Measurements from ENCODE around the gene LPO. TPM values are rescaled to one million over a fixed set of nuclear protein-coding genes. Genes with fewer than 3 reads are reported as not detected.

The LPO gene
- total RNA-seq, 1 experiment from 2014 or later, result 0.20 TPM

GRCh38 chr17:58224315-58224714 lies 14.1 kb upstream of the LPO start:
- CTCF ChIA-PET, result interaction anchor here (1.7 to 1.8 kb wide), 2 partner anchors 9 to 25 kb away, joined by 3 to 6 read pairs; no protein-coding TSS in a partner anchor
- Mint-ChIP-seq H3K4me1 (peaks cover 17% of the 10 kb centered on the region), H3K27me3 (ENCODE audit: low read depth) (peaks cover 68% of the 10 kb centered on the region), H3K36me3 (no peaks in the 10 kb centered on the region), H3K27ac (no peak overlapping the region), H3K9me3 (no peaks in the 10 kb centered on the region), H3K4me3 (no peak overlapping the region)
- TF ChIP-seq, protein P1, sequence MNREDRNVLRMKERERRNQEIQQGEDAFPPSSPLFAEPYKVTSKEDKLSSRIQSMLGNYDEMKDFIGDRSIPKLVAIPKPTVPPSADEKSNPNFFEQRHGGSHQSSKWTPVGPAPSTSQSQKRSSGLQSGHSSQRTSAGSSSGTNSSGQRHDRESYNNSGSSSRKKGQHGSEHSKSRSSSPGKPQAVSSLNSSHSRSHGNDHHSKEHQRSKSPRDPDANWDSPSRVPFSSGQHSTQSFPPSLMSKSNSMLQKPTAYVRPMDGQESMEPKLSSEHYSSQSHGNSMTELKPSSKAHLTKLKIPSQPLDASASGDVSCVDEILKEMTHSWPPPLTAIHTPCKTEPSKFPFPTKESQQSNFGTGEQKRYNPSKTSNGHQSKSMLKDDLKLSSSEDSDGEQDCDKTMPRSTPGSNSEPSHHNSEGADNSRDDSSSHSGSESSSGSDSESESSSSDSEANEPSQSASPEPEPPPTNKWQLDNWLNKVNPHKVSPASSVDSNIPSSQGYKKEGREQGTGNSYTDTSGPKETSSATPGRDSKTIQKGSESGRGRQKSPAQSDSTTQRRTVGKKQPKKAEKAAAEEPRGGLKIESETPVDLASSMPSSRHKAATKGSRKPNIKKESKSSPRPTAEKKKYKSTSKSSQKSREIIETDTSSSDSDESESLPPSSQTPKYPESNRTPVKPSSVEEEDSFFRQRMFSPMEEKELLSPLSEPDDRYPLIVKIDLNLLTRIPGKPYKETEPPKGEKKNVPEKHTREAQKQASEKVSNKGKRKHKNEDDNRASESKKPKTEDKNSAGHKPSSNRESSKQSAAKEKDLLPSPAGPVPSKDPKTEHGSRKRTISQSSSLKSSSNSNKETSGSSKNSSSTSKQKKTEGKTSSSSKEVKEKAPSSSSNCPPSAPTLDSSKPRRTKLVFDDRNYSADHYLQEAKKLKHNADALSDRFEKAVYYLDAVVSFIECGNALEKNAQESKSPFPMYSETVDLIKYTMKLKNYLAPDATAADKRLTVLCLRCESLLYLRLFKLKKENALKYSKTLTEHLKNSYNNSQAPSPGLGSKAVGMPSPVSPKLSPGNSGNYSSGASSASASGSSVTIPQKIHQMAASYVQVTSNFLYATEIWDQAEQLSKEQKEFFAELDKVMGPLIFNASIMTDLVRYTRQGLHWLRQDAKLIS (CRISPR knock-in tag; IDR thresholded peaks at IDR 0.05; ENCODE audit: borderline replicate concordance), result no peak
- TF ChIP-seq, protein P2, sequence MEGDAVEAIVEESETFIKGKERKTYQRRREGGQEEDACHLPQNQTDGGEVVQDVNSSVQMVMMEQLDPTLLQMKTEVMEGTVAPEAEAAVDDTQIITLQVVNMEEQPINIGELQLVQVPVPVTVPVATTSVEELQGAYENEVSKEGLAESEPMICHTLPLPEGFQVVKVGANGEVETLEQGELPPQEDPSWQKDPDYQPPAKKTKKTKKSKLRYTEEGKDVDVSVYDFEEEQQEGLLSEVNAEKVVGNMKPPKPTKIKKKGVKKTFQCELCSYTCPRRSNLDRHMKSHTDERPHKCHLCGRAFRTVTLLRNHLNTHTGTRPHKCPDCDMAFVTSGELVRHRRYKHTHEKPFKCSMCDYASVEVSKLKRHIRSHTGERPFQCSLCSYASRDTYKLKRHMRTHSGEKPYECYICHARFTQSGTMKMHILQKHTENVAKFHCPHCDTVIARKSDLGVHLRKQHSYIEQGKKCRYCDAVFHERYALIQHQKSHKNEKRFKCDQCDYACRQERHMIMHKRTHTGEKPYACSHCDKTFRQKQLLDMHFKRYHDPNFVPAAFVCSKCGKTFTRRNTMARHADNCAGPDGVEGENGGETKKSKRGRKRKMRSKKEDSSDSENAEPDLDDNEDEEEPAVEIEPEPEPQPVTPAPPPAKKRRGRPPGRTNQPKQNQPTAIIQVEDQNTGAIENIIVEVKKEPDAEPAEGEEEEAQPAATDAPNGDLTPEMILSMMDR (IDR thresholded peaks at IDR 0.05), result no peak
- TF ChIP-seq, protein P3, sequence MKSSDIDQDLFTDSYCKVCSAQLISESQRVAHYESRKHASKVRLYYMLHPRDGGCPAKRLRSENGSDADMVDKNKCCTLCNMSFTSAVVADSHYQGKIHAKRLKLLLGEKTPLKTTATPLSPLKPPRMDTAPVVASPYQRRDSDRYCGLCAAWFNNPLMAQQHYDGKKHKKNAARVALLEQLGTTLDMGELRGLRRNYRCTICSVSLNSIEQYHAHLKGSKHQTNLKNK (CRISPR knock-in tag; IDR thresholded peaks at IDR 0.05), result no peak
- TF ChIP-seq ZBTB43 (CRISPR knock-in tag; IDR thresholded peaks at IDR 0.05), result no peak
- no peak for TF ChIP-seq ZNF512 (CRISPR knock-in tag; IDR thresholded peaks at IDR 0.05; ENCODE audit: borderline replicate concordance)
- no peak for TF ChIP-seq NFYB (CRISPR knock-in tag; conservative IDR thresholded peaks at IDR 0.05; ENCODE audit: low read depth)
- TF ChIP-seq, protein P4, sequence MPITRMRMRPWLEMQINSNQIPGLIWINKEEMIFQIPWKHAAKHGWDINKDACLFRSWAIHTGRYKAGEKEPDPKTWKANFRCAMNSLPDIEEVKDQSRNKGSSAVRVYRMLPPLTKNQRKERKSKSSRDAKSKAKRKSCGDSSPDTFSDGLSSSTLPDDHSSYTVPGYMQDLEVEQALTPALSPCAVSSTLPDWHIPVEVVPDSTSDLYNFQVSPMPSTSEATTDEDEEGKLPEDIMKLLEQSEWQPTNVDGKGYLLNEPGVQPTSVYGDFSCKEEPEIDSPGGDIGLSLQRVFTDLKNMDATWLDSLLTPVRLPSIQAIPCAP (CRISPR knock-in tag; IDR thresholded peaks at IDR 0.05), result no peak
- TF ChIP-seq OVOL2 (CRISPR knock-in tag; IDR thresholded peaks at IDR 0.05; ENCODE audit: borderline replicate concordance), result no peak
- TF ChIP-seq SMAD4 (CRISPR knock-in tag; IDR thresholded peaks at IDR 0.05), result no peak
- no peak for TF ChIP-seq NR2C2 (CRISPR knock-in tag; IDR thresholded peaks at IDR 0.05)
- no peak for TF ChIP-seq ZBTB21 (CRISPR knock-in tag; IDR thresholded peaks at IDR 0.05; ENCODE audit: borderline replicate concordance)
- no peak for TF ChIP-seq ZNF317 (CRISPR knock-in tag; IDR thresholded peaks at IDR 0.05; ENCODE audit: borderline replicate concordance, low read depth)
- no peak for TF ChIP-seq JUN (CRISPR knock-in tag; IDR thresholded peaks at IDR 0.05)
- TF ChIP-seq, protein P5, sequence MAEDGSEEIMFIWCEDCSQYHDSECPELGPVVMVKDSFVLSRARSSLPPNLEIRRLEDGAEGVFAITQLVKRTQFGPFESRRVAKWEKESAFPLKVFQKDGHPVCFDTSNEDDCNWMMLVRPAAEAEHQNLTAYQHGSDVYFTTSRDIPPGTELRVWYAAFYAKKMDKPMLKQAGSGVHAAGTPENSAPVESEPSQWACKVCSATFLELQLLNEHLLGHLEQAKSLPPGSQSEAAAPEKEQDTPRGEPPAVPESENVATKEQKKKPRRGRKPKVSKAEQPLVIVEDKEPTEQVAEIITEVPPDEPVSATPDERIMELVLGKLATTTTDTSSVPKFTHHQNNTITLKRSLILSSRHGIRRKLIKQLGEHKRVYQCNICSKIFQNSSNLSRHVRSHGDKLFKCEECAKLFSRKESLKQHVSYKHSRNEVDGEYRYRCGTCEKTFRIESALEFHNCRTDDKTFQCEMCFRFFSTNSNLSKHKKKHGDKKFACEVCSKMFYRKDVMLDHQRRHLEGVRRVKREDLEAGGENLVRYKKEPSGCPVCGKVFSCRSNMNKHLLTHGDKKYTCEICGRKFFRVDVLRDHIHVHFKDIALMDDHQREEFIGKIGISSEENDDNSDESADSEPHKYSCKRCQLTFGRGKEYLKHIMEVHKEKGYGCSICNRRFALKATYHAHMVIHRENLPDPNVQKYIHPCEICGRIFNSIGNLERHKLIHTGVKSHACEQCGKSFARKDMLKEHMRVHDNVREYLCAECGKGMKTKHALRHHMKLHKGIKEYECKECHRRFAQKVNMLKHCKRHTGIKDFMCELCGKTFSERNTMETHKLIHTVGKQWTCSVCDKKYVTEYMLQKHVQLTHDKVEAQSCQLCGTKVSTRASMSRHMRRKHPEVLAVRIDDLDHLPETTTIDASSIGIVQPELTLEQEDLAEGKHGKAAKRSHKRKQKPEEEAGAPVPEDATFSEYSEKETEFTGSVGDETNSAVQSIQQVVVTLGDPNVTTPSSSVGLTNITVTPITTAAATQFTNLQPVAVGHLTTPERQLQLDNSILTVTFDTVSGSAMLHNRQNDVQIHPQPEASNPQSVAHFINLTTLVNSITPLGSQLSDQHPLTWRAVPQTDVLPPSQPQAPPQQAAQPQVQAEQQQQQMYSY (CRISPR knock-in tag; IDR thresholded peaks at IDR 0.05), result no peak
- no peak for TF ChIP-seq NR3C1 (CRISPR knock-in tag; conservative IDR thresholded peaks at IDR 0.05; ENCODE audit: low read depth)
- no peak for TF ChIP-seq ZNF232 (CRISPR knock-in tag; IDR thresholded peaks at IDR 0.05)
- TF ChIP-seq, protein P6, sequence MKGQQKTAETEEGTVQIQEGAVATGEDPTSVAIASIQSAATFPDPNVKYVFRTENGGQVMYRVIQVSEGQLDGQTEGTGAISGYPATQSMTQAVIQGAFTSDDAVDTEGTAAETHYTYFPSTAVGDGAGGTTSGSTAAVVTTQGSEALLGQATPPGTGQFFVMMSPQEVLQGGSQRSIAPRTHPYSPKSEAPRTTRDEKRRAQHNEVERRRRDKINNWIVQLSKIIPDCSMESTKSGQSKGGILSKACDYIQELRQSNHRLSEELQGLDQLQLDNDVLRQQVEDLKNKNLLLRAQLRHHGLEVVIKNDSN (CRISPR knock-in tag; IDR thresholded peaks at IDR 0.05), result no peak
- TF ChIP-seq, protein P7, sequence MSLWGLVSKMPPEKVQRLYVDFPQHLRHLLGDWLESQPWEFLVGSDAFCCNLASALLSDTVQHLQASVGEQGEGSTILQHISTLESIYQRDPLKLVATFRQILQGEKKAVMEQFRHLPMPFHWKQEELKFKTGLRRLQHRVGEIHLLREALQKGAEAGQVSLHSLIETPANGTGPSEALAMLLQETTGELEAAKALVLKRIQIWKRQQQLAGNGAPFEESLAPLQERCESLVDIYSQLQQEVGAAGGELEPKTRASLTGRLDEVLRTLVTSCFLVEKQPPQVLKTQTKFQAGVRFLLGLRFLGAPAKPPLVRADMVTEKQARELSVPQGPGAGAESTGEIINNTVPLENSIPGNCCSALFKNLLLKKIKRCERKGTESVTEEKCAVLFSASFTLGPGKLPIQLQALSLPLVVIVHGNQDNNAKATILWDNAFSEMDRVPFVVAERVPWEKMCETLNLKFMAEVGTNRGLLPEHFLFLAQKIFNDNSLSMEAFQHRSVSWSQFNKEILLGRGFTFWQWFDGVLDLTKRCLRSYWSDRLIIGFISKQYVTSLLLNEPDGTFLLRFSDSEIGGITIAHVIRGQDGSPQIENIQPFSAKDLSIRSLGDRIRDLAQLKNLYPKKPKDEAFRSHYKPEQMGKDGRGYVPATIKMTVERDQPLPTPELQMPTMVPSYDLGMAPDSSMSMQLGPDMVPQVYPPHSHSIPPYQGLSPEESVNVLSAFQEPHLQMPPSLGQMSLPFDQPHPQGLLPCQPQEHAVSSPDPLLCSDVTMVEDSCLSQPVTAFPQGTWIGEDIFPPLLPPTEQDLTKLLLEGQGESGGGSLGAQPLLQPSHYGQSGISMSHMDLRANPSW (CRISPR knock-in tag; conservative IDR thresholded peaks at IDR 0.05; ENCODE audit: low read depth), result no peak
- POLR2A ChIA-PET, result interaction anchor here (0.6 kb wide), 1 partner anchor 1716 kb away, joined by 5 read pairs; no protein-coding TSS in a partner anchor
- ATAC-seq (no peak), DNase-seq (ENCODE audit: low spot score) (no peak)
